GM12878 (cell line): Measurements from ENCODE around the gene DXO.

Experiments used
- CREB1 ChIP-seq: IDR thresholded peaks from 2 replicates; pipeline ENCODE4 v1.6.1; 2012; ENCODE audit warnings: low read depth, mild to moderate bottlenecking, inconsistent platforms
- CTCF ChIP-seq, 3 experiments: IDR thresholded peaks in 2 of 3; conservative IDR thresholded peaks in 1 of 3; 2 replicates each; pipeline ENCODE4 v1.5.1; 2011; ENCODE audit warnings: low read depth in 3 of 3, low read length in 3 of 3, mild to moderate bottlenecking in 3 of 3, control low read depth in 2 of 3, moderate library complexity in 2 of 3, inconsistent platforms in 1 of 3, mixed read lengths in 1 of 3; ENCODE audit not compliant: control insufficient read depth in 2 of 3, insufficient read depth in 1 of 3; ENCODE audit errors: extremely low read depth in 1 of 3
- EP300 ChIP-seq, 2 experiments: fragments of 150-350 bp in 1 of 2; IDR thresholded peaks; 2 replicates each; pipeline ENCODE4 v1.6.1; 2011 to 2012; ENCODE audit warnings: low read depth in 2 of 2, low read length in 2 of 2, borderline replicate concordance in 1 of 2, improper control_type of control experiment in 1 of 2, inconsistent platforms in 1 of 2; ENCODE audit not compliant: control insufficient read depth in 1 of 2
- HDAC6 ChIP-seq: fragments of 200-600 bp; sonication (generic); IDR thresholded peaks from one replicate; pipeline ENCODE4 v1.8.0; 2017; ENCODE audit warnings: antibody characterized with exemption; ENCODE audit not compliant: unreplicated experiment
- MTA2 ChIP-seq: fragments of 450-650 bp; IDR thresholded peaks from 2 replicates; pipeline ENCODE4 v1.6.1; 2016; ENCODE audit warnings: low read depth, mild to moderate bottlenecking, moderate library complexity
- MYC ChIP-seq: IDR thresholded peaks from 2 replicates; pipeline ENCODE4 v1.6.1; 2011; ENCODE audit warnings: mild to moderate bottlenecking, low read length, moderate library complexity, inconsistent platforms; ENCODE audit not compliant: insufficient read depth, insufficient replicate concordance, insufficient read length, severe bottlenecking
- POLR2A ChIP-seq: IDR thresholded peaks from 2 replicates; pipeline ENCODE4 v1.6.1; 2011; ENCODE audit warnings: low read depth, mild to moderate bottlenecking, low read length
- POLR2AphosphoS2 ChIP-seq: IDR thresholded peaks from 2 replicates; pipeline ENCODE4 v1.6.1; 2011; ENCODE audit warnings: low read depth, mild to moderate bottlenecking, low read length, improper control_type of control experiment, moderate library complexity
- POLR2AphosphoS5 ChIP-seq: IDR thresholded peaks from 2 replicates; pipeline ENCODE4 v1.6.1; 2011; ENCODE audit warnings: mild to moderate bottlenecking, low read length, inconsistent platforms
- TCF12 ChIP-seq: IDR thresholded peaks from 2 replicates; pipeline ENCODE4 v1.6.1; 2011; ENCODE audit warnings: low read depth, mild to moderate bottlenecking, low read length
- TCF7 ChIP-seq: IDR thresholded peaks from 2 replicates; pipeline ENCODE4 v1.6.1; 2014; ENCODE audit warnings: antibody characterized with exemption, borderline replicate concordance
- ZSCAN29 ChIP-seq: fragments of 450-650 bp; IDR thresholded peaks from 2 replicates; pipeline ENCODE4 v1.6.1; 2017; ENCODE audit warnings: mild to moderate bottlenecking, moderate library complexity
- TF ChIP-seq, protein P1 (sequence below): fragments of 150-350 bp; IDR thresholded peaks from 2 replicates; pipeline ENCODE4 v1.6.1; 2016; ENCODE audit warnings: low read depth, low read length
- TF ChIP-seq, protein P2 (sequence below): IDR thresholded peaks from 2 replicates; pipeline ENCODE4 v1.6.1; 2011; ENCODE audit warnings: low read depth, mild to moderate bottlenecking, low read length, moderate library complexity, borderline replicate concordance; ENCODE audit errors: extremely low read depth

- TF ChIP-seq CTCF (IDR thresholded peaks at IDR 0.05 in 2 of 3, conservative IDR thresholded peaks at IDR 0.05 in 1 of 3; ENCODE audit: control insufficient read depth in 2 of 3, extremely low read depth in 1 of 3, insufficient read depth in 1 of 3, low read depth in 3 of 3, low read length in 3 of 3): peak; percentile 45 to 59 (median 47)
- no peak for TF ChIP-seq POLR2A
- TF ChIP-seq POLR2AphosphoS5: no peak
- no peak for TF ChIP-seq POLR2AphosphoS2
- no peak for TF ChIP-seq EP300 (IDR thresholded peaks at IDR 0.05; ENCODE audit: borderline replicate concordance in 1 of 2, control insufficient read depth in 1 of 2, low read depth in 2 of 2, low read length in 2 of 2)
- no peak for TF ChIP-seq TCF12
- TF ChIP-seq CREB1: no peak
- TF ChIP-seq, protein P1, sequence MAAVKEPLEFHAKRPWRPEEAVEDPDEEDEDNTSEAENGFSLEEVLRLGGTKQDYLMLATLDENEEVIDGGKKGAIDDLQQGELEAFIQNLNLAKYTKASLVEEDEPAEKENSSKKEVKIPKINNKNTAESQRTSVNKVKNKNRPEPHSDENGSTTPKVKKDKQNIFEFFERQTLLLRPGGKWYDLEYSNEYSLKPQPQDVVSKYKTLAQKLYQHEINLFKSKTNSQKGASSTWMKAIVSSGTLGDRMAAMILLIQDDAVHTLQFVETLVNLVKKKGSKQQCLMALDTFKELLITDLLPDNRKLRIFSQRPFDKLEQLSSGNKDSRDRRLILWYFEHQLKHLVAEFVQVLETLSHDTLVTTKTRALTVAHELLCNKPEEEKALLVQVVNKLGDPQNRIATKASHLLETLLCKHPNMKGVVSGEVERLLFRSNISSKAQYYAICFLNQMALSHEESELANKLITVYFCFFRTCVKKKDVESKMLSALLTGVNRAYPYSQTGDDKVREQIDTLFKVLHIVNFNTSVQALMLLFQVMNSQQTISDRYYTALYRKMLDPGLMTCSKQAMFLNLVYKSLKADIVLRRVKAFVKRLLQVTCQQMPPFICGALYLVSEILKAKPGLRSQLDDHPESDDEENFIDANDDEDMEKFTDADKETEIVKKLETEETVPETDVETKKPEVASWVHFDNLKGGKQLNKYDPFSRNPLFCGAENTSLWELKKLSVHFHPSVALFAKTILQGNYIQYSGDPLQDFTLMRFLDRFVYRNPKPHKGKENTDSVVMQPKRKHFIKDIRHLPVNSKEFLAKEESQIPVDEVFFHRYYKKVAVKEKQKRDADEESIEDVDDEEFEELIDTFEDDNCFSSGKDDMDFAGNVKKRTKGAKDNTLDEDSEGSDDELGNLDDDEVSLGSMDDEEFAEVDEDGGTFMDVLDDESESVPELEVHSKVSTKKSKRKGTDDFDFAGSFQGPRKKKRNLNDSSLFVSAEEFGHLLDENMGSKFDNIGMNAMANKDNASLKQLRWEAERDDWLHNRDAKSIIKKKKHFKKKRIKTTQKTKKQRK: no peak
- TF ChIP-seq MYC: no peak
- no peak for TF ChIP-seq ZSCAN29
- no peak for TF ChIP-seq MTA2
- TF ChIP-seq, protein P2, sequence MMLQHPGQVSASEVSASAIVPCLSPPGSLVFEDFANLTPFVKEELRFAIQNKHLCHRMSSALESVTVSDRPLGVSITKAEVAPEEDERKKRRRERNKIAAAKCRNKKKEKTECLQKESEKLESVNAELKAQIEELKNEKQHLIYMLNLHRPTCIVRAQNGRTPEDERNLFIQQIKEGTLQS: no peak
- no peak for TF ChIP-seq HDAC6
- TF ChIP-seq TCF7: no peak
Measured at GRCh38 chr6:31952140-31952805, 19.7 kb downstream of the DXO start.
